Upper lobe of left lung (tissue), 4 donors: ENCODE measurements around the gene KMT5B.

ENCODE experiments used
- EP300 ChIP-seq, 4 donors: sonication (generic); formaldehyde crosslinking; IDR thresholded peaks; one replicate each; pipeline ENCODE4 v1.5.1; 2017; ENCODE audit warnings: antibody characterized with exemption in 4 of 4, control low read depth in 2 of 4
- POLR2A ChIP-seq, 4 donors: fragments of 450-650 bp; IDR thresholded peaks; one replicate each; pipeline ENCODE4 v1.5.1; 2016 to 2017; ENCODE audit warnings: antibody characterized with exemption in 4 of 4, mild to moderate bottlenecking in 2 of 4
- POLR2AphosphoS5 ChIP-seq, 2 donors: sonication (generic); formaldehyde crosslinking; IDR thresholded peaks; one replicate each; pipeline ENCODE4 v1.5.1; 2017; ENCODE audit warnings: antibody characterized with exemption in 2 of 2
- TF ChIP-seq, protein P1 (sequence below), 6 experiments: fragments of 450-650 bp in 4 of 6; fragments of 200-600 bp in 2 of 6; sonication (generic) in 2 of 6; IDR thresholded peaks; one replicate each; pipeline ENCODE4 v1.5.1; 2016 to 2019; ENCODE audit warnings: antibody characterized with exemption in 6 of 6

DNA sequence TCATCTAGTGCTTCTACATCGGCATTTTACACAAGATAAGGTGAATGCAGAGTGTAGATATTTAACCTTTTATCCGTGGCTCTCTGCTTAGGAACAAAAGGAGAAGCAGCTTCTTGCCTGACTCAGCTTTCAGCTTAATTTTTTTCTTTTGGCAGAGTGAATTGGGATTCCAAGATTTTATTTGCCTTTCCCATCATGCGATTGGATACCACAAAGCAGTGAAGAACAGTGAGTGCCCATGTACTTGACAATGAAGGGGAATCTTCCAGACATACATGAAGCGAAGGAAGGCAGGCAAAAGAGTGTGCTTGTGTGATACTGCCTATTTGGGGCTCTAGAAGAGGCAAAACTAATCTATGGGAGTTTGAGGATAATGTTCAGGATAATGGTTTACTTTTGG, 74.9 kb downstream of the KMT5B start:
- no peak for TF ChIP-seq EP300 (IDR thresholded peaks at IDR 0.05)
- TF ChIP-seq POLR2AphosphoS5 (IDR thresholded peaks at IDR 0.05) = no peak
- TF ChIP-seq, protein P1, sequence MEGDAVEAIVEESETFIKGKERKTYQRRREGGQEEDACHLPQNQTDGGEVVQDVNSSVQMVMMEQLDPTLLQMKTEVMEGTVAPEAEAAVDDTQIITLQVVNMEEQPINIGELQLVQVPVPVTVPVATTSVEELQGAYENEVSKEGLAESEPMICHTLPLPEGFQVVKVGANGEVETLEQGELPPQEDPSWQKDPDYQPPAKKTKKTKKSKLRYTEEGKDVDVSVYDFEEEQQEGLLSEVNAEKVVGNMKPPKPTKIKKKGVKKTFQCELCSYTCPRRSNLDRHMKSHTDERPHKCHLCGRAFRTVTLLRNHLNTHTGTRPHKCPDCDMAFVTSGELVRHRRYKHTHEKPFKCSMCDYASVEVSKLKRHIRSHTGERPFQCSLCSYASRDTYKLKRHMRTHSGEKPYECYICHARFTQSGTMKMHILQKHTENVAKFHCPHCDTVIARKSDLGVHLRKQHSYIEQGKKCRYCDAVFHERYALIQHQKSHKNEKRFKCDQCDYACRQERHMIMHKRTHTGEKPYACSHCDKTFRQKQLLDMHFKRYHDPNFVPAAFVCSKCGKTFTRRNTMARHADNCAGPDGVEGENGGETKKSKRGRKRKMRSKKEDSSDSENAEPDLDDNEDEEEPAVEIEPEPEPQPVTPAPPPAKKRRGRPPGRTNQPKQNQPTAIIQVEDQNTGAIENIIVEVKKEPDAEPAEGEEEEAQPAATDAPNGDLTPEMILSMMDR (IDR thresholded peaks at IDR 0.05) = no peak
- TF ChIP-seq POLR2A (IDR thresholded peaks at IDR 0.05) = no peak
